ENCODE data around the gene NKX6-1.

NKX6-1 gene

DNA sequence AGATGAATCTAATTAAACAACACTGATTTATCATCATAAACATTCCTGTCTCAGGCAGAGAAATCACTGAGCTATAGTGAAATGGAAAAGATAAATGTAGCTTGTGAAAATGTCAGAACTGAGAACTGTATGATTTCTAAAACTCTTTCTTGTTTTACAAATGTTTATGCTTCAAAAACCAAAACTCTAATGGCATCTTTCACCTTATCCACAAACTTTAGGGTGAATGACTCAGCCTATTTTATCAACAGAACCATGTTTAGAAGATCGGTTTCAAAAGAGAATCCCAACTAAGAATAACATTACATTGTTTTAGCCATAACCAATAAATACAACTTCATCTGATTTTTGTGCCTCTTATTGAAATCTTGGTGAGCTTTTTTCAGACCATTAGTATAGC lies 21.4 kb downstream of the NKX6-1 start:
- ATAC-seq (no peak), DNase-seq (no peak)

GRCh38 chr4:84474107-84474506 lies 25.0 kb downstream of the NKX6-1 start:
- no peak for DNase-seq
- ATAC-seq, result no peak

DNA sequence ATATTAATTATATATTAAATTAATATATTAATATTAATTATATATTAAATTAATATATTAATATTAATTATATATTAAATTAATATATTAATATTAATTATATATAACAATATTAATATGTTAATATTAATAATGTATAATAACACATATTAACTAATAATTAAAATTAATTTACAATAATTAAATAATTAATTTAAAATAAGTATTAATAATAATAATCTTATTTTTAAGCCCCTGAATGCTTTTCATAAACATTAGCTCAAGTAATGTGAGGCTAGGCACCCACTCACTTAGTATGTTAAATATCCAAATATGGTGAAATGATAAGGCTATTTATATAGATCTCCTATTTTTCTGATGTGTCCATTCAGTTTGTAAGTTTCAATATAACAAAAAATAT lies 26.9 kb downstream of the NKX6-1 start:
- DNase-seq (no peak), ATAC-seq (no peak)

DNA sequence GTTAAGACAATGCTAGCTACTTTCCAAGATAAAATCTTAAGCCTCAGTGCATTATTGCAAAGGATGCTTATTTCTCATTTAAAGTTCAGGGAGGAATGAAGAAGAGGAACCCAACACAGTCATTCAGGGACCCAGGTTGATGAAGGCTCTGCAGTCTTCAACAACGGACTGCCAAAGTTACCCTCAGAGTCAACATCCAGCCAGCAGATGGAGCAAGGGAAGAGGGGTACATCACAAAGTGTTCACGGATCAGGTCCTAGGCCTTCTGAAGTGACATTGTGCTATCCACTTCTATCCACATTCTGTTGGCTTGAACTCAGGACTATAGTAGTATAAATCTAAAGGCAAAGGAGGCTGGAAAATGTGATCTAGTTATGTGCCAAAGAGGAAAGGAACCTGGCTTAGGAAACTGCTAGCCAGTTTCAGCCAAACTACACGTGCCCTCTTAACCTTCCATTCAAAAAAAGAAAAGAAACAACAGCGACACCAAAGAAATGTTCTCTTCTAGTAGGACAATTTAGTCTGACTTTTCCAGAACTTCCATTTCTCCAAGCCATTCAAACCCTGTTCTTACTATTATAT lies 28.8 kb downstream of the NKX6-1 start:
- DNase-seq (no peak), ATAC-seq (no peak)

DNA sequence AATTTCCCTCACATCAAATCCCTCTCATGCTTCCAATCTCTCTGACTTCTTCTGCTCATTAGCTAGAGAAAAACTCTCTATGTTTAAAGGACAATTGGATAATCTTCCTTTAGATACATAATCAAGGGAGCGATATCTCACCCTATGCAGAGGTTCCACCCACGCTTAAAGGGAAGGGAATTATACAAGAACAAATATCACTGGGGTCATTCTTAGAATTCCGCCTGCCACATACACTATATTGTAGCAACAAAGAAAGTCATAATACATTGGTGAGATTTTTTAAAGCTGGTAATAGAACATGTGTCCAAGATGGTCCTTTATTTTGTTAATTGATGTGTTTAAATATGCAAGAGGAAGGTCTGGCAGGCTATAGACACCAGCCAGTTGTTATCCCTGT lies 31.5 kb downstream of the NKX6-1 start:
- ATAC-seq (no peak), DNase-seq (no peak)

- DNase-seq, result no peak
These were observed 39.3 kb downstream of the NKX6-1 start for GRCh38 chr4:84459783-84460182.

DNA sequence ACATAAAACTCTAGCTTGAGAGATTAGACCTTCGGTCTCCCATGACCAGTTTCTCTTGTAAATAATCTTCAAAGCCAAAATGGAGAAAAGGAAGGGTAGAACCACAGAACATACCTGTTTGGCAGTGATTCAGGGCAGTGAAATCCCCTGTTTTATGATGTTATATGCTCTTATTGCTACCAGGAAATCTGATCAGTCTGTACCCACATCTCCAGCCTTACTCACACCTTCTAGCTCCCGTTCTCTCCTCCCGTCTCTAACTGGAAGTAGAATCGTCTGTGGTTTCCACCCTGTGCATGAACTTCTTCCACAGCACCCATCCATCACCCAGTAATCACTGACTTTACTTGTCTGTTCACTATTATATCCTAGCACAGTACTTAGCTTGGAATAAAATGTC lies 42.9 kb downstream of the NKX6-1 start:
- DNase-seq (no peak), ATAC-seq (no peak)

More at GRCh38 chr4:84459783-84460182, 39.3 kb downstream of the NKX6-1 start:
- ATAC-seq, result no peak

DNA sequence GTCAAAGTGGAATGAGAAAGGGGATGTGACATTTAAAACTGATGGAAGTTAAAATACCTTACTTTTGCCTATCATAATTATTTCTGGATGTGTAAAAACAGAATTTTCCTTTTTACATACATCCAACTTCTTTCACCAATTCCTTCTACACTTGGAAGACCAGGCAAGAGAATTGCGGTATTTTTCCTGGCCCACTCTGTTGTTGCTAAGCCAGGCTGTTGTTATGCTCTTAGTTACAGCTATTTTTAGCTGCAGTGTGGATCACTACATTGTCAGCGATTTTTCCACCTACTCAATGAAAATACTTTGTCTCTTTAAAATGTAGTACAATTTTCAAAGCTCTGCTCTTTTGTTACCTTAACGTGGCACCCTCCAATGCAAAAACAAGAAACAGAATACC lies 43.4 kb downstream of the NKX6-1 start:
- DNase-seq (no peak), ATAC-seq (no peak)

DNA sequence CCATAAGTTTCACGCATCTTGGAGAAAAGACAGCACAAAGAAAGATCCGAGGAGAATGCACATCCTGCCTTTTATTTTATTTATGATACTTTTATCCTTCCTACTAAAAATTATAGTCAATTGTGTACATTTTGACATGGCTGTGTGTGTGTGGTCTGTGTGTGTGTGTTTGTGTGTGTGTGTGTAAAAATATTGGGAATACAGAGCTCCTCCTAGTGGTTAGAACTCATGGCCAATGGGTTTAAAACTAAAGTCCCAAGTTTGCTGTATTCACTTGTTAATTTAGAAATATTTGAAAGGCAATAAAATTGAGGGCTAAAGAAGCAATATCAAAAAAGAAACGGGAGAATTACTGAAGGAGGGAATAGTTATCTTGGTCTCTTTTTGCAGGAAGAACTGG lies 47.5 kb downstream of the NKX6-1 start:
- DNase-seq, result no peak
- ATAC-seq, result no peak

GRCh38 chr4:84443523-84443922 lies 55.6 kb downstream of the NKX6-1 start:
- DNase-seq (no peak), ATAC-seq (no peak)

GRCh38 chr4:84442778-84443177 lies 56.3 kb downstream of the NKX6-1 start:
- DNase-seq (no peak), ATAC-seq (no peak)

Data from stimulated activated naive CD8-positive, alpha-beta T cell treated with anti-CD3 and anti-CD28 coated beads, Interleukin-15, Interleukin-2, amounts not matched to agents 100 U/mL and 50 U/mL, for 24 hours (primary cell).